ENCODE data around the gene LAMC1.
"Not testable (repeated sequence)": the region's sequence is repeated elsewhere in the genome, so short reads cannot be mapped to it uniquely, and the experiment has no call there.

Gene LAMC1

GRCh38 chr1:183110326-183110880 is 87.2 kb downstream of the LAMC1 start:
- DNase-seq = no peak

- no peak for DNase-seq
Observed at GRCh38 chr1:183114441-183114840, 91.2 kb downstream of the LAMC1 start.

- no peak for DNase-seq
Observed at GRCh38 chr1:183116416-183116815, 93.2 kb downstream of the LAMC1 start.

- DNase-seq = no peak
Observed at GRCh38 chr1:183121609-183122008, 98.4 kb downstream of the LAMC1 start.

- no peak for DNase-seq
Observed at GRCh38 chr1:183124259-183124658, 101.0 kb downstream of the LAMC1 start.

- no peak for DNase-seq
Observed at GRCh38 chr1:183125279-183125999, 102.2 kb downstream of the LAMC1 start.

- no peak for DNase-seq
Observed at GRCh38 chr1:183126000-183126366, 102.8 kb downstream of the LAMC1 start.

- no peak for DNase-seq
Observed at GRCh38 chr1:183126528-183126927, 103.3 kb downstream of the LAMC1 start.

GRCh38 chr1:183129921-183130690 is 106.9 kb downstream of the LAMC1 start:
- no peak for DNase-seq

GRCh38 chr1:183131166-183131565 is 107.9 kb downstream of the LAMC1 start:
- DNase-seq = no peak

GRCh38 chr1:183135336-183135735 is 112.1 kb downstream of the LAMC1 start:
- no peak for DNase-seq

GRCh38 chr1:183137782-183138181 is 114.6 kb downstream of the LAMC1 start:
- DNase-seq = no peak

GRCh38 chr1:183138301-183138700 is 115.1 kb downstream of the LAMC1 start:
- DNase-seq = no peak

GRCh38 chr1:183139281-183139942 is 116.2 kb downstream of the LAMC1 start:
- DNase-seq = no peak

- no peak for DNase-seq
Observed at GRCh38 chr1:183140633-183141032, 117.4 kb downstream of the LAMC1 start.

GRCh38 chr1:183142171-183142570 is 119.0 kb downstream of the LAMC1 start:
- no peak for DNase-seq

GRCh38 chr1:183143576-183144315 is 120.5 kb downstream of the LAMC1 start:
- no peak for DNase-seq

- no peak for DNase-seq
Observed at GRCh38 chr1:183144752-183145151, 121.5 kb downstream of the LAMC1 start.

GRCh38 chr1:183147735-183148134 is 124.5 kb downstream of the LAMC1 start:
- no peak for DNase-seq

GRCh38 chr1:183148599-183148998 is 125.4 kb downstream of the LAMC1 start:
- DNase-seq = no peak

- no peak for DNase-seq
Observed at GRCh38 chr1:183149273-183149672, 126.1 kb downstream of the LAMC1 start.

GRCh38 chr1:183150032-183150431 is 126.8 kb downstream of the LAMC1 start:
- not testable (repeated sequence) for DNase-seq

- DNase-seq = no peak
Observed at GRCh38 chr1:183150445-183150844, 127.2 kb downstream of the LAMC1 start.

Measured in hematopoietic multipotent progenitor cell treated with erythropoietin and hydrocortisone succinate and interleukin-3 and kit ligand, for 8 days (in vitro differentiated cells).